Inflammatory macrophage treated with lipopolysaccharide for 1 hour (primary cell): ENCODE measurements around the gene OR2M4.
"Not testable (repeated sequence)": the region's sequence is repeated elsewhere in the genome, so short reads cannot be mapped to it uniquely, and the experiment has no call there.

Experiments used
- DNase-seq, 2 donors: peaks; one replicate each; pipeline ENCODE4 v3.0.0-alpha.2; 2020 to 2022

OR2M4 gene

GRCh38 chr1:248231117-248231516 lies at the start of gene OR2M4:
Gene OR2M4 (plus strand): TSS chr1:248231417. CDS start chr1:248238929, 7,512 bp downstream.
- no peak for DNase-seq

GRCh38 chr1:248183996-248184395 lies 47.2 kb upstream of the OR2M4 start:
- no peak for DNase-seq

GRCh38 chr1:248187363-248187762 lies 43.9 kb upstream of the OR2M4 start:
- no peak for DNase-seq

GRCh38 chr1:248189026-248189425 lies 42.2 kb upstream of the OR2M4 start:
- no peak for DNase-seq

- no peak for DNase-seq
Measured at GRCh38 chr1:248194117-248194516, 37.1 kb upstream of the OR2M4 start.

- no peak for DNase-seq
Measured at GRCh38 chr1:248196965-248197364, 34.3 kb upstream of the OR2M4 start, which contains the start of gene OR2M3. Gene OR2M3 (plus strand): TSS chr1:248197265. CDS start chr1:248203068, 5,803 bp downstream.

- DNase-seq = no peak
Measured at GRCh38 chr1:248215880-248216279, 15.3 kb upstream of the OR2M4 start.

GRCh38 chr1:248225537-248225936 lies 5.7 kb upstream of the OR2M4 start:
- no peak for DNase-seq

GRCh38 chr1:248229360-248229908 lies 1.8 kb upstream of the OR2M4 start:
- no peak for DNase-seq

- DNase-seq = no peak
Measured at GRCh38 chr1:248239478-248239877, 8.3 kb downstream of the OR2M4 start.

GRCh38 chr1:248243204-248243603 lies 12.0 kb downstream of the OR2M4 start:
- peak; percentile 37 to 75 for DNase-seq

- DNase-seq = not testable (repeated sequence)
Measured at GRCh38 chr1:248259309-248259708, 28.1 kb downstream of the OR2M4 start.

GRCh38 chr1:248268178-248268577 lies 37.0 kb downstream of the OR2M4 start:
- no peak for DNase-seq

GRCh38 chr1:248273225-248273624 lies 42.0 kb downstream of the OR2M4 start:
- not testable (repeated sequence) for DNase-seq

- DNase-seq = no peak
Measured at GRCh38 chr1:248277876-248278275, 46.7 kb downstream of the OR2M4 start, which contains the start of gene OR2T33. Gene OR2T33 (minus strand): TSS chr1:248277976. CDS start chr1:248273814, 4,162 bp downstream.

GRCh38 chr1:248288391-248288790 lies 57.2 kb downstream of the OR2M4 start:
- DNase-seq = peak in 1 of 2 donors; percentile 1
